ENCODE results near the gene AURKAIP1. TPM values are rescaled to one million over a fixed set of nuclear protein-coding genes. Genes with fewer than 3 reads are reported as not detected.

Gene AURKAIP1
- total and polyA plus RNA-seq, 2 of the 13 experiments (the other 11 are each of a cell fraction or from before 2014, with no cell fraction given), result 69.5 to 175 TPM

DNA sequence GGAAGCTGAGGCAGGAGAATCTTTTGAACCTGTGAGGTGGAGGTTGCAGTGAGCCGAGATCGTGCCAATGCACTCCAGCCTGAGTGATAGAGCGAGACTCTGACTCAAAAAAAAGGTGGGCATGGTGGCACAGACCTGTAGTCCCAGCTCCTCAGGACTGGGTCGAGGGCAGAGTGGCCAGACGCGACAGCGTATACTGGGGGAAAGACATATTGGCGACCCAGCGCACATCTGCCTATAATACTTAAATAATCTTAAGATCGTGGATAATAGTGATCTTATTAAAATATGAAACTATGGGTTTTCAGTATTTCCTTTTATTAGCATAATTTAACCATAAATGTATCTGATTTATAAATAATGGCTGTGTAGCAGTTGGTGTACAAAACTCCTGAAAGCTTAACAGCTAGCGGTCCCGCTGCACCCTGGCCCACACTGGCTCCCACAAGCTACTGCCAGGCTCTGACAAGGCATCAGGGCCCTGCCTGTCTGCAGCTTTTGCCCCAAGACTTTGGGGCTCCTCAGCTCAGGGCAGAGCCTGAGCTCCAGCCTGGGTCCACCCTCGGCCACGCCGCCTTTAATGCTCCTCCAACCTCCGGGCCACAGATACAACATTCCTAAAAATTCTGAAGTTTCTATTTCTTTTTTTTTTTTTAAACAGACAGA lies 2.7 kb upstream of the AURKAIP1 start:
- peaks cover 31% of the 10 kb centered on the region for H3K4me1 ChIP-seq (ENCODE audit: insufficient read depth, low read length)
- TF ChIP-seq IRX3 (CRISPR knock-in tag; IDR thresholded peaks at IDR 0.05; ENCODE audit: borderline replicate concordance, low read depth) (no peak), NAIF1 (CRISPR knock-in tag; IDR thresholded peaks at IDR 0.05; ENCODE audit: borderline replicate concordance) (no peak), ZNF232 (CRISPR knock-in tag; IDR thresholded peaks at IDR 0.05; ENCODE audit: borderline replicate concordance) (no peak), ZFX (CRISPR knock-in tag; IDR thresholded peaks at IDR 0.05; ENCODE audit: low read depth) (no peak), SP4 (CRISPR knock-in tag; IDR thresholded peaks at IDR 0.05) (no peak), ZNF616 (CRISPR knock-in tag; IDR thresholded peaks at IDR 0.05; ENCODE audit: low read depth) (no peak), ZNF614 (CRISPR knock-in tag; IDR thresholded peaks at IDR 0.05; ENCODE audit: borderline replicate concordance) (no peak), ISL2 (CRISPR knock-in tag; IDR thresholded peaks at IDR 0.05) (no peak), TCF7 (IDR thresholded peaks at IDR 0.05; ENCODE audit: low read depth) (no peak), MLLT10 (CRISPR knock-in tag; IDR thresholded peaks at IDR 0.05) (no peak), ZFAT (CRISPR knock-in tag; conservative IDR thresholded peaks at IDR 0.05) (no peak), HOXA3 (CRISPR knock-in tag; IDR thresholded peaks at IDR 0.05) (no peak), CBX1 (IDR thresholded peaks at IDR 0.05; ENCODE audit: low read depth) (no peak), ZNF44 (CRISPR knock-in tag; IDR thresholded peaks at IDR 0.05) (no peak), NBN (conservative IDR thresholded peaks at IDR 0.05) (no peak), NR2F6 (IDR thresholded peaks at IDR 0.05) (no peak), NR2F6 (CRISPR knock-in tag; IDR thresholded peaks at IDR 0.05) (no peak)
- TF ChIP-seq, protein P1, sequence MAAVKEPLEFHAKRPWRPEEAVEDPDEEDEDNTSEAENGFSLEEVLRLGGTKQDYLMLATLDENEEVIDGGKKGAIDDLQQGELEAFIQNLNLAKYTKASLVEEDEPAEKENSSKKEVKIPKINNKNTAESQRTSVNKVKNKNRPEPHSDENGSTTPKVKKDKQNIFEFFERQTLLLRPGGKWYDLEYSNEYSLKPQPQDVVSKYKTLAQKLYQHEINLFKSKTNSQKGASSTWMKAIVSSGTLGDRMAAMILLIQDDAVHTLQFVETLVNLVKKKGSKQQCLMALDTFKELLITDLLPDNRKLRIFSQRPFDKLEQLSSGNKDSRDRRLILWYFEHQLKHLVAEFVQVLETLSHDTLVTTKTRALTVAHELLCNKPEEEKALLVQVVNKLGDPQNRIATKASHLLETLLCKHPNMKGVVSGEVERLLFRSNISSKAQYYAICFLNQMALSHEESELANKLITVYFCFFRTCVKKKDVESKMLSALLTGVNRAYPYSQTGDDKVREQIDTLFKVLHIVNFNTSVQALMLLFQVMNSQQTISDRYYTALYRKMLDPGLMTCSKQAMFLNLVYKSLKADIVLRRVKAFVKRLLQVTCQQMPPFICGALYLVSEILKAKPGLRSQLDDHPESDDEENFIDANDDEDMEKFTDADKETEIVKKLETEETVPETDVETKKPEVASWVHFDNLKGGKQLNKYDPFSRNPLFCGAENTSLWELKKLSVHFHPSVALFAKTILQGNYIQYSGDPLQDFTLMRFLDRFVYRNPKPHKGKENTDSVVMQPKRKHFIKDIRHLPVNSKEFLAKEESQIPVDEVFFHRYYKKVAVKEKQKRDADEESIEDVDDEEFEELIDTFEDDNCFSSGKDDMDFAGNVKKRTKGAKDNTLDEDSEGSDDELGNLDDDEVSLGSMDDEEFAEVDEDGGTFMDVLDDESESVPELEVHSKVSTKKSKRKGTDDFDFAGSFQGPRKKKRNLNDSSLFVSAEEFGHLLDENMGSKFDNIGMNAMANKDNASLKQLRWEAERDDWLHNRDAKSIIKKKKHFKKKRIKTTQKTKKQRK (IDR thresholded peaks at IDR 0.05; ENCODE audit: low read length), result no peak
- TF ChIP-seq, protein P2, sequence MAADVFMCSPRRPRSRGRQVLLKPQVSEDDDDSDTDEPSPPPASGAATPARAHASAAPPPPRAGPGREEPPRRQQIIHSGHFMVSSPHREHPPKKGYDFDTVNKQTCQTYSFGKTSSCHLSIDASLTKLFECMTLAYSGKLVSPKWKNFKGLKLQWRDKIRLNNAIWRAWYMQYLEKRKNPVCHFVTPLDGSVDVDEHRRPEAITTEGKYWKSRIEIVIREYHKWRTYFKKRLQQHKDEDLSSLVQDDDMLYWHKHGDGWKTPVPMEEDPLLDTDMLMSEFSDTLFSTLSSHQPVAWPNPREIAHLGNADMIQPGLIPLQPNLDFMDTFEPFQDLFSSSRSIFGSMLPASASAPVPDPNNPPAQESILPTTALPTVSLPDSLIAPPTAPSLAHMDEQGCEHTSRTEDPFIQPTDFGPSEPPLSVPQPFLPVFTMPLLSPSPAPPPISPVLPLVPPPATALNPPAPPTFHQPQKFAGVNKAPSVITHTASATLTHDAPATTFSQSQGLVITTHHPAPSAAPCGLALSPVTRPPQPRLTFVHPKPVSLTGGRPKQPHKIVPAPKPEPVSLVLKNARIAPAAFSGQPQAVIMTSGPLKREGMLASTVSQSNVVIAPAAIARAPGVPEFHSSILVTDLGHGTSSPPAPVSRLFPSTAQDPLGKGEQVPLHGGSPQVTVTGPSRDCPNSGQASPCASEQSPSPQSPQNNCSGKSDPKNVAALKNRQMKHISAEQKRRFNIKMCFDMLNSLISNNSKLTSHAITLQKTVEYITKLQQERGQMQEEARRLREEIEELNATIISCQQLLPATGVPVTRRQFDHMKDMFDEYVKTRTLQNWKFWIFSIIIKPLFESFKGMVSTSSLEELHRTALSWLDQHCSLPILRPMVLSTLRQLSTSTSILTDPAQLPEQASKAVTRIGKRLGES (CRISPR knock-in tag; IDR thresholded peaks at IDR 0.05; ENCODE audit: borderline replicate concordance), result no peak
- H3K79me2 ChIP-seq (ENCODE audit: insufficient read depth, low read length), result peaks cover 16% of the 10 kb centered on the region
- POLR2A ChIA-PET, result interaction anchor here (2.5 to 3.2 kb wide), 2 partner anchors 22 to 28 kb away, joined by 15 to 32 read pairs; partner anchors contain the start of genes CCNL2 and MRPL20
- H2AFZ ChIP-seq (ENCODE audit: low read length), result no peak overlapping the region
- no peaks in the 10 kb centered on the region; a peak in 1 of 5 replicates for H3K27me3 ChIP-seq (ENCODE audit: control insufficient read depth in 1 of 2, insufficient read depth in 2 of 2, low read length in 2 of 2)
- CTCF ChIA-PET (ENCODE audit: low intra/inter-chr PET ratio, low total read pairs), result no interaction called here
- DNase-seq (ENCODE audit: low spot score) (no peak), FAIRE-seq (no peak), ATAC-seq (no peak)
- H3K9ac ChIP-seq (ENCODE audit: insufficient read depth, low read depth, low read length), result no peak overlapping the region
- H3K4me2 ChIP-seq (ENCODE audit: low read depth, low read length), result no peak overlapping the region
- no peaks in the 10 kb centered on the region for H3K9me3 ChIP-seq (ENCODE audit: low read length)
- in situ Hi-C loops (cut with HindIII; ENCODE audit: extremely low pct_ligation_motif_present, low pct_unique_long_range_greater_than_20kb), result no loop called here
- no TSS peak for BruUV-seq (replicated peaks)
- H3K36me3 ChIP-seq (replicated peaks in 1 of 2; ENCODE audit: control insufficient read depth in 1 of 2, insufficient read depth in 2 of 2, low read length in 2 of 2), result peaks cover 0 to 2% of the 10 kb centered on the region in 2 experiments; a peak in 1 of 5 replicates
- intact Hi-C loops (cut with micrococcal nuclease; ENCODE audit: unreplicated experiment), result loop anchor here (2.0 kb wide), 1 partner anchor 21 kb away; the partner anchor contains the start of gene CCNL2
- H3K4me3 ChIP-seq (replicated peaks in 1 of 3; ENCODE audit: insufficient read depth in 1 of 3, low read depth in 2 of 3, low read length in 3 of 3), result no peak overlapping the region
- 95% methylated on average over 16 of the region's 16 CpGs for WGBS (ENCODE audit: low lambda C conversion rate)
- H3K27ac ChIP-seq (ENCODE audit: extremely low read length, insufficient read depth, low read length), result no peak overlapping the region
- no peaks in the 10 kb centered on the region for H4K20me1 ChIP-seq (ENCODE audit: insufficient read depth, low read length)
